GM18502 (cell line): ENCODE results near the gene ZIM2.
"Not testable (repeated sequence)": the region's sequence is repeated elsewhere in the genome, so short reads cannot be mapped to it uniquely, and the experiment has no call there.

Source experiments
- ATAC-seq: cut with Tn5 transposase; IDR thresholded peaks from one replicate; pipeline ENCODE4 v1.9.1; 2021; ENCODE audit warnings: mild to moderate bottlenecking; ENCODE audit not compliant: unreplicated experiment, poor library complexity

ZIM2 gene

DNA sequence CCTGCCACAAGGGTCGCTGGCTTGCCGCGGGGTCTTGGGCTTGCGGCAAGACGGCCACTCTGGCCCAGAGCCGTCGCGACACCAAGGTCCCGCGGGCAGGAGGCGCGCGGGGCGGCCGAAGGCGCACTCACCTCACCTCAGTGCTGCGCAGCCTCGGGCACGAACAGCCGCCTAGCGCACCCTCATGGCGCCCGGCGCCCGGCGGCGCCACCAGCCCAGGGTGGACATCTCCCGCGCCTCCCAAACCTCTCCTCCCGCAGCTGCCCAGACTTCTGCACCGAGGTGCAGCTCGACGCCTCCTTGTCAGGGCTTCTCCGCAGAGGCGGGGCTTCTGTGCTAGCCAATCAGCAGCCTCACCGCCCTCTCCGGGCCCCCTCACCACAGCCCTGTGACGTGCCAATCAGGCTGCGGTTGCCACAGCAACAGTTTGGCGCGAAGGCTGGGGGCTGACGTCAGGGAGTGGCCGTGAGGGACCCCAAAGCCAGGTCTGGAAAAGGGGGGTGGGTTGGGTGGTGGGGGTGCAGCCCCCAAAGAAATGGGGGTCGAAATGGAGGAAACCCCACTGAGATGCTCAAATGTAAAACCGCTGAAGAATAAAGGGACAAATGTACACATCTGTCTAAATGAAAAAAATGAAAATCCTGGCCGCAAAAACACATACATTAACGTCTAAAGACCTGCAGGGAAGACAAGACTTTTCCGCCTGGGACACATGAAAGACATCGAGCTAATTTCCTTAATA, at the start of gene ZIM2, which contains the start of gene PEG3:
ZIM2 (minus strand) TSS at position 276 of the 742 bp plus-strand sequence. CDS start 16,449 bp downstream, outside the sequence.
PEG3 (minus strand) TSS at position 276 of the 742 bp plus-strand sequence. CDS start 16,071 bp downstream, outside the sequence.
- ATAC-seq, result no peak

DNA sequence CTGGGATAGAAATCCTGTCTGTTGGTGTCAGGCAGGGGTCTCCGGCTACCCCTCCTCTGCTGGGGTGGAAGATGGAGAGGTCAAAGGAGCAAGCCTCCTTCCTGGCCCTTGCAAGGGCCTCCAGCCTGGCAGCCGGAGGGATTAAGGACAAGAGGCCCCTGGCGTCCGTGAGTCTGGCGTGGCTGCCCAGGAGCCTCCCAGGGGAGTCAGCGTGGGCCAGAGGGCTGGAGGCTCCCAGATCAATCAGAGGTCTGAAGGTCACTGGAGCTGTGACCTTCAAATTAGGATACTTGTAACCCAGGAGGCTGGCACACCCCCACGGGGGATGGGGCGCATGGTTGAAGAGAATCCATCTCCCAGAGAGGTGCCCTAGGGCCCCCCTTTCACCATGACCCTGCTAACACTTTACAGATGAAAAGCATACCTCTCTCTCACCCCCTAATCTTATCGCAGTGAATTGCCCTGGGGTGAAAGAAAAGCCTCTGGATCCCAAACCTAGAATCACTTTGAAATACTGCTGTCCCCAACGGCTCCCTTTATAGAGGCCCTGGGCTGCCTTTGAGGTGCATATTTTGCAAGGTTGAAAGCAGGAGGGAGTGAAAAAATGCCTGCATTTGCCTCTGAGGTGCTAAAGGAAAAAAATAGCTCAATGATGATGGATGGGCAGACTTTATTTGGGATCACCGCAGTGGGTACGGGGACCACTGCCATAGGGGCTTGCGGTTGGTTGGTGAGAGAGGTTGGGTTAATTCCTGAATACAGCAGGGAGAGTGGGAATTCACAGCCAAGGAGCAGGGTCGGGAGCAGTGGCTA, 44.9 kb upstream of the ZIM2 start:
- no peak for ATAC-seq

DNA sequence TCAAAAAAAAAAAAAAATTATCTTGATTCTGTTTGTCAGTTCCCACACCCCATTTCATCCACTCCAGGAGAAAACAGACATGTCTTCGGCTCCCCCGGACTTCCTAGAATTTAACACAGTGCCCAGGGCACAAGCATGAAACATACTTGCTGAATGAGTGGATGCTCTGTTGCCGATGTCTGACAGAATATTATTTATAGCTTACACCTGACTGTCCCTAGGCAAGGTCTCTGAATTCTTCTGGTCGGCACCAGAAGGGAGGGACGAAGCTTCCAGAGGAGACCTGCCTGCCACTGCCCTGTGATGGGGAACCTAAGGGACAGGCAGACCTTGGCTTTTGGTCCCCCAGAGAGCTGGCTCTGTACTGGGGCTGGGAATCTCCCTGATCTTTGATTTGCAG, 43.9 kb upstream of the ZIM2 start:
- no peak for ATAC-seq

- no peak for ATAC-seq
Observed at GRCh38 chr19:56880592-56881190, 40.2 kb upstream of the ZIM2 start.

GRCh38 chr19:56877069-56877715, 36.7 kb upstream of the ZIM2 start:
- no peak for ATAC-seq

- no peak for ATAC-seq
Observed at GRCh38 chr19:56875717-56876116, 35.2 kb upstream of the ZIM2 start.

GRCh38 chr19:56874530-56874929, 34.0 kb upstream of the ZIM2 start:
- ATAC-seq, result no peak

DNA sequence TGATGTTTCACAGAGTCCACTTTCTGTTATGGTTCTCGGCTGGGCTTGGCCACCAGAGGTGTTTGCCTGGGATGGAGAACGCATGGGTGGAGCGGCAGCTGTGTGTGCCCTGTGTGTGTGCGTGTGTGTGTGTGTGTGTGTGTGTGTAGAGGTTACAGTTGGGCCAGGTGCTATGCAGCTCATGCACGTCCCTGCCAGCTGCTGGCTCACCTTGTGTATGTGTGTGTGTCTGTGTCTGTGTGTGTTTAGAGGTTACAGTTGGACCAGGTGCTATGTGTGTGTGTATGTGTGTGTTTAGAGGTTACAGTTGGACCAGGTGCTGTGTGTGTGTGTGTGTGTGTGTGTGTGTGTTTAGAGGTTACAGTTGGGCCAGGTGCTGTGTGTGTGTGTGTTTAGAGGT, 33.0 kb upstream of the ZIM2 start:
- ATAC-seq, result no peak

DNA sequence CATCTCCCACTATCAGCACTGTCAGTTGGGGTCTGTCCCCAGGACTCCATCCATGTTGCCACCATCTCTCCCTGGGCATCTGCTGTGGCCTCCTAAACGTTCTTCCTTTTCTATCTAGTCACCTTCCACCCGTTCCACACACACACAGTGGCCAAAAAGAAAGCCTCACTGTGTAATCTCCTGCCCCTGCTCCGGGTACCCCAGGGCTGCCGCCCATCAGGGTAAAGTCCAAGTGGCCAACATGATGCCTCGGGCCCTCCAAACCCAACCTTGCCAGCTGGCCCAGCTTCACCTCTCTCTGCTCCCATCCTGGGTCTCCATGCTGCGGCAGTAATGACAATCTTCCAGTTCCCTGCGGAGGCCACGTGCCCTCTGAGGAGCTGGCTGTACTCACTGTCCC, 29.4 kb upstream of the ZIM2 start:
- ATAC-seq, result no peak

- no peak for ATAC-seq
Observed at GRCh38 chr19:56868446-56868845, 27.9 kb upstream of the ZIM2 start.

DNA sequence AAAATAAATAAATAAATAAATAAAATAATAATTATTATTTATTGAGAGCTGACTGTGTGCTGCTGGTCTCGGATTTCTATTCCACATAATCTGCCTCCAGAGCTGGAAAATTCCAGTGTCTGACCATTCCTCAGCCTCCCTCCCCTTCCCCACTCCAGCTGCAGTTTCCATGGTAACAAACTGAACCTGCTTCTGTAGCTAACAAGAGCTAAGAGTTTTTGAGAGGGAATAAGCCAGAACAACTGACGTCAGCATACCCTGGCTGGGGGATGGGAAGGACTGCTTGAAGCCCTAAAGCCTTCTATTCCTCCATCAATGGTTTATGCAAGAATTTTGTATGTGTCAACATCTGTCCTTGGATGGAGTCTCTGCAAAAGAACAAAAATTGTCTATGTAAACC, 26.0 kb upstream of the ZIM2 start:
- no peak for ATAC-seq

DNA sequence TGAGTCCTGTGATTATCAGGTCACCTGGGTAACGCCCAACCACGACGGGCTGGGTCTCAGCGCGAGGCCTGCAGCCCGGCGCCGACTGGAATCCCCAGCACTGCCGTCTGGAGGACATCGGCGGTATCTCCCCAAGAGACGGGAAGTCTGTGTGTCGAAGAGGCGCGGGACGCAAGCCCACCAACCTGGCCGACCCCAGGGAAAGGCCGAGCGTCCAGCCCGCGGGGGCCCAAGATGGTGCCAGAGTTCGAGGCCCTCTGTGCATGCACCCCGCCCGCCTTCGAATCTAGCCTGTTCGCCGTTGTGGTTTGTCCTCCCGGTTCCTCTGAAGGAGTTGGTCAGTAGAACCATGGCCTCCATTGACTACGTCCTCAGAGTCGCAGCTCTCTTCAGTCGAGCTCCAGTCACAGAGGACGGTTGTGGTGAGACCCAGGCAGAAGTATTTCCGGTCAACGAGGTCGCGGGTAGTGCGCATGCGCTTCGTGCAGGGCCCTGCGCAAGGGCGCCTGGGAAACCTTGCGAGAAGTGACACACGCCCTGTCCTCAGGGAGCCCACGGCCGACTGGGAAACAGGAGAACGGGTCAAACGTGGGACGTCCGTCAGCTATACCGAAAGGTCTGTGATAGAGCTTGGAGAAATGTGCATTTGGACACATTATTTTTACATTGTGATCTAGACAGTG, 24.1 kb upstream of the ZIM2 start:
- ATAC-seq, result no peak

- no peak for ATAC-seq
Observed at GRCh38 chr19:56862741-56863140, 22.2 kb upstream of the ZIM2 start.

DNA sequence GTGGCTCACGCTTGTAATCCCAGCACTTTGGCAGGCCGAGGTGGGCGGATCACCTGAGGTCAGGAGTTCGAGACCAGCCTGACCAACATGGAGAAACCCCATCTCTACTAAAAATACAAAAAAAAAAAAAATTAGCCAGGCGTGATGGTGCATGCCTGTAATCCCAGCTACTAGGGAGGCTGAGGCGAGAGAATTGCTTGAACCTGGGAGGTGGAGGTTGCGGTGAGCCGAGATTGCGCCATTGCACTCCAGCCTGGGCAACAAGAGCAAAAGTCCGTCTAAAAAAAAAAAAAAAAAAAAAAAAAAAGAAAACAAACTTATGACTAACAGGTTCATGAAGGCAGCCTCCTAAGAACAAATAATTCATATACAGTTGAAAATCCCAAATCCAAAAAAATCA, 19.9 kb upstream of the ZIM2 start:
- ATAC-seq, result not testable (repeated sequence)

DNA sequence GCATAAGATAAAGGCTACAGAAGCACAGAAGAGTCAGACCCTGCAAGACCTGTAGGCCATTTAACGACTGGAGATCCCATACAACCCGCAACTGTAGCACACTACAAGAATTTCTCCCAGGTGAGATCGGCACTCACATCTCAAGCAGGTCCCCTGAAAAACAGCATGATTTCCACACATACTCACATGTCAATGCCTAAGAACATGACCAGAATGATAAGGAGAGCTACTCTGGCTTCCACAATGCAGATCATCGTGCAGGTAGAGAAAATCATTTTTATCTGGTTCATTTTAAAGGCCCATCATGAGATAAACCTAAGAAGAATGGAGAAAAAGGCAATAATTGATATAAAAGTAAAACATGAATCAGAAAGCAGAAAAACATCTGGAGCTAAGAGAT, 17.5 kb upstream of the ZIM2 start:
- no peak for ATAC-seq

DNA sequence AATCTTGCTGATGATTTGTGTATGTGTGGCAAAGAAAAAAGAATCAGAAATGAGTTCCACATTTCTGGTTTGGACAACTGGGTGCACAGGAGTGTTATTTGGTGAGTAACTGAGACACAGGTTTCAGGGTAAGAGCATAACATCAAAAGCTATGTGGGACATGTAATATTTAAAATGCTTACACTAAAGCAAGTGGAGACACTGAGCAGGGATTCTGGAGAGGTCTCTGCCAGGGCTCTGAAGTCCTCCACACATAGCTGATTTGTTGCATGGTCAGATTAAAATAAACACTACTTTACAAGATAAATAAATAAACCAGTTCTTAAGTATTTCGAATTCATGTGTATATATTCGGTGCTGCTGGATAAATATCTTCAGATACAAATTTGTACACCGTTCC, 16.3 kb upstream of the ZIM2 start:
- no peak for ATAC-seq

GRCh38 chr19:56852361-56852760, 11.8 kb upstream of the ZIM2 start:
- not testable (repeated sequence) for ATAC-seq

GRCh38 chr19:56848166-56848565, 7.6 kb upstream of the ZIM2 start:
- ATAC-seq, result no peak

- ATAC-seq, result no peak
Observed at GRCh38 chr19:56842412-56842811, 1.9 kb upstream of the ZIM2 start.

- ATAC-seq, result no peak
Observed at GRCh38 chr19:56841193-56841543, 642 bp upstream of the ZIM2 start.
